HG03108 (cell line): ENCODE results near the gene C1QA.

Source experiments
- ATAC-seq: cut with Tn5 transposase; IDR thresholded peaks from one replicate; pipeline ENCODE4 v1.9.1; 2021; ENCODE audit warnings: moderate library complexity; ENCODE audit not compliant: unreplicated experiment

Gene C1QA

DNA sequence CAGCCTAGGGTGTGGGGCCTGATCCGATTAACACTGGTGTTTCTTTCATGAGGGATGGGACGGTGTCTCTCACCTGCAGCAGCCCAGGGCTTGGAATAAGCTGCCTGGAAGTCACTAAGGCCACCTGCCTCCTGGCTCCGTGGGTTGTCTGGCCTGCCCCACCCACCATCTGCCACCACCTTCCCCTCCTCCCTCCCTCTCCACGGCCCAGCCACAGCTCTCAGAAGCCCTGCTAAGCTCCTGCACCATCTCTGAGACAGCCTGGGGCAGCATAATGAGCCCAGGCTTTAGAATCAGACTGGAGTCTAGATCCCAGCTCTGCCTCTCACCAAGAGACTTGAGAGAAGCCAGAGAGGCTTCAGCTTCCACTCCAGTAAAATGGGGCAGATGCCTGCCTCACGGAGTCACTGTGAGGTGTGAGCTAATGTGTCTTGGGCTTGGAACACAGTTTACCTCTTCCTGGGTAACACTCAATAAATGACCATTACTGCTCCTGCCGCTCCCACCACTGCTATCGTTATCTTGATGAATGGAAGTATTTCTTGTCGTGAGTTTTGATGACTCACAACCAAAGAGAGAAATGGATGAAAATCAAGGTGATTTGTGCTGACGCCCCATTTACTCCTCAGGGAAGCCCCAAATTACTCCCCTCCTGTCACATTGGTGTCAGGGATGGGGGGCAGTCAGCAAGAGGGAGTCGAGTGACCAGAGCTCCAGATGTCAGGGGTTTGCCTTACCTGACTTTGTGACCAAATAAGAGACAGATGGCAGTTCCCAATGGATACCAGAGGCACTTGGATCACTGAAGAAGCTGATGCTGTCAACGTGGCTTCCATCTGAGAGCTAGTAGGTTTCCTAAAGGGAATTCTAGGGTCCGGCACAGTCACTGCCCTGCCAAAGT, 23.5 kb upstream of the C1QA start:
- no peak for ATAC-seq

DNA sequence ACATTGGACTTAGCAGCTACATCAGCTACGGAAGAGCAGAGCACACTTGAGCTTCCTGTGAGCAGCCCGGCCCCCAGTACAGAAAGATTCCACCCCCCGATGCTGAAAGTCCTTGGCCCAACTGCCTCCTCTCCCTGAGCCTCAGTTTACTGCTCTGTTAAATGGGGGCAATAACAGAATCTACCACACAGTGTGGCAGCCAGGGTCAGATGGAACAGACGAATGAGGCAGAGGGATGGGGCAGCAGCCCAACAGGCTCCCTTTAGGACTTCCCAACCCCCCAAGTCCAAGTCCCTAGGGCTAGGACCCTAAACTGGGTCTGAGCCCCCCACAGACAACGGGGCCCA, 22.9 kb upstream of the C1QA start:
- no peak for ATAC-seq

DNA sequence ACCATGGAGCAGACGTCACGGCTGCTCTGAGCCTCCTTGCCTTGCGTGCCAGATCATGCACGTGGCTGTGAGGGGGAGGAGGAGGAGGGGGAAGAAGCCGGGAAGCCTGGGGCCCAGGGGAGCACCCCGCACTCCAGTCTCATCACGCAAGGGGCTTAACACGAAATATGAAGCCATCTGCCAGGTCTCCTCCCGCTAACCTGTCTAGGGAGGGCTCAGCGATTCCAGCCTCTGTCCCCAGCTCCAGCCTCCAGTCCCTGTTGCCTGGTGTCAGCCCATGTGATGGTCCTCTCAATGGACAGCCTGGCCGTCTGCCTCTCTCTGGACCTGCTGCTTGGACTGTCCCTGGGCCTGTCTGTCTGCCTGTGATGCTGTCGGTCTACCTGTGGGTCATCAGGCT, 22.5 kb upstream of the C1QA start:
- no peak for ATAC-seq

GRCh38 chr1:22615886-22616285, 20.5 kb upstream of the C1QA start:
- ATAC-seq, result no peak

DNA sequence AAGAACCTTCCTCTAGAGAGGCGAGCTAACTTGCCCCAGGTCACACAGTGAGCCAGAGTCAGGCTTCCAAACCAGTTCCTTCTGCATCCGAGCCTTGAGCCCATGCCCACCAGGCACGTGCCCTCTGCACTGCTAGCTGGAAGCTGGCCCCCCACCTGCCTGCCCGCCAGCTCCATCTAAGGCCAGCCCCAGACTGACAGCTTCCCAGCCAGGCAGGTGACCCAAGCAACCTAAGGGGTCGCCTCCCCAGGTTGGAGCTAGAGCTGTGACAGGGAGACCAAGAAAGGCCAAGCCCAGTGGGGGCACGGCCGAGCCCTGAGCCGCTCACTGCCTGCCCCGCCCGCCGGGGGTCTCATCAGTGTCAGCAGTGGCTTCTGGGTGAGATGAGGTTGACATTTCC, 19.9 kb upstream of the C1QA start:
- no peak for ATAC-seq

DNA sequence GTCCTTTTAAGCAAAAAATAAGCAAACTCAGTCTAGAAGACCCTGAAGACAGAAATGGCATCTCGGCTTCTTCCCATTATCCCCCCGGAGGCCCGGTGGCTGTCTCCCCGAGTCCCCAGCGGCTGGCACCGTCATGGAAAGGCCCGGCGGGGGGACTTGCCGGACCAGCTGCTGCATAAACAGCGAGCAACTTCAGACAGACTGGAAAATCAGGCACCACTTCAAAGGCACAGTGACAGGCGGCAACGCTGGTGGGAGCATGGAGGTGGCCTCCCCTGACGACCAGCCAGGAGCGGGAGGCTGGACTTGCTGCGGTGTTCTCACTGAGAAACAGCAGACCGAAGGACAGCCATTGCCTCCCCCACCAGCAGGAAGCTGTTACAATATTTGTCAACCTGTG, 18.4 kb upstream of the C1QA start:
- no peak for ATAC-seq

DNA sequence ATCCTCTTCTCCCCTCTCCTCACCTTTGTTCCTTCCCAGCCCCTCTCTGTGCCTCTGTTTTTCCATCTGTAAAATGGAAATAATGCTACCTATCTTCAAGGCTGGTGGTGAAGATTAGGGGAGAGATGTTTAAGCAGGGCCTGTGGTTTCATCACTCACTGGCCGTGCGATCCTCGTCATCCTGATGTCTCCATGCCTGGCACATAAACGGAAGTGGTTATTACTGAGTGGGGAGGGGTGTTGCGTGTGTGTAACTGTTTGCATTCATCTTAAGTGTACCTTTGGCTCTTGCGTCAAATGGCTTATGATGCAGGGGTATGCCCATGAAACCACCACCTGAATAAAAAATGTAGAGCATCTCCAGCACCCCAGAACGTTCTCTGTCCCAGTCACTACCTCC, 17.2 kb upstream of the C1QA start:
- no peak for ATAC-seq

GRCh38 chr1:22619798-22620197, 16.6 kb upstream of the C1QA start:
- ATAC-seq, result no peak

- ATAC-seq, result no peak
Measured at GRCh38 chr1:22621761-22622160, 14.7 kb upstream of the C1QA start.

DNA sequence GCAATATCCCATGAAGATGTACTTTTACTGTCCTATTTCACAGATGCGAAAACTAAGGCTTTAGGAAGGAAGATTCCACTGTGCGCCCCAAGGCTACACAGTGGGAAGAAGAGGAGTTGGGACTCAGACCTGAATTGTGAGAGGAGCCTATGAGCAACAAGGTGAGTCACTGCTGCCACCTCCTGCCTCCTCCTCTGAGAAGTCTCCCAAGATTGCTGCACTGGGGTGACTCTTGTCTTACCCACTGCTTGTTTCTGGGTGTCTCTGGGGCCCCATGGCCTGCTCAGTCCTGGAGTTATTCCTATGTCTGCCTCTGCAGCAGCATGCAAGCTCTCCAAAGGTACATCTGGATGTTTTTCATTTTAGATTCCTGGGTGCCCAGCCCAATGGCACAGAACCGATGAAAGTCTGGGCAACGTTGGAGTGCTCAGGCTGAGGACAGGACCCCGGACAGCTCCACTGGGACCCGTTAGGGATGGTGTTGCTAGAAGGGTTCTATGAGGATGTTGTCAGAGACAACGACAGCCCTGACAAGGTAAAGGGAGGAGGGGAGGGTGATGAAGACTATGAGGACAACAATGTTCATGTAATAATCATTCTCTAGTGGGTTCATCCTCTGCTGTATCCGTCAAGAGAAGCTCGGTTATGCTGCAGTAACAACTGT, 11.0 kb upstream of the C1QA start:
- no peak for ATAC-seq

GRCh38 chr1:22626237-22627157, 9.9 kb upstream of the C1QA start:
- no peak for ATAC-seq

DNA sequence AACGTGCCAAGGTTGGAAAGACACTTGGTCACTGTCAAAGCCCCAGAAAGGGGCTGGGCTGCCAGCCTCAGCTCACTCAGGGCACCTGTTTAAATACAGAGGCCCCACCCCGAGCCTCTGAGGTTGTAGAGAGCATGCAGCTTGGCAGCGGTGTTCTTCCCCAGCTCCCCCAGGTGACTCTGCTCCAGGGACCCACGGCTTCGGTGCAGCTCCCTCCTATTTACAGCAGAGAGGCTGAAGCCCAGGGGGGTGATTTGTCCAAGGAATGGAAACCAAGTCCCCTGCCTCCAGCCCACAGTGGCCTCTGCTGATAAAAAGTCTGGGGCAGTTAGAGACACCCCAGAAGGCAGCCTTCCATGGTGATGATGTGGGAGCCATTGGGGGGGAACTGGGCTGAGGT, 9.1 kb upstream of the C1QA start:
- no peak for ATAC-seq

DNA sequence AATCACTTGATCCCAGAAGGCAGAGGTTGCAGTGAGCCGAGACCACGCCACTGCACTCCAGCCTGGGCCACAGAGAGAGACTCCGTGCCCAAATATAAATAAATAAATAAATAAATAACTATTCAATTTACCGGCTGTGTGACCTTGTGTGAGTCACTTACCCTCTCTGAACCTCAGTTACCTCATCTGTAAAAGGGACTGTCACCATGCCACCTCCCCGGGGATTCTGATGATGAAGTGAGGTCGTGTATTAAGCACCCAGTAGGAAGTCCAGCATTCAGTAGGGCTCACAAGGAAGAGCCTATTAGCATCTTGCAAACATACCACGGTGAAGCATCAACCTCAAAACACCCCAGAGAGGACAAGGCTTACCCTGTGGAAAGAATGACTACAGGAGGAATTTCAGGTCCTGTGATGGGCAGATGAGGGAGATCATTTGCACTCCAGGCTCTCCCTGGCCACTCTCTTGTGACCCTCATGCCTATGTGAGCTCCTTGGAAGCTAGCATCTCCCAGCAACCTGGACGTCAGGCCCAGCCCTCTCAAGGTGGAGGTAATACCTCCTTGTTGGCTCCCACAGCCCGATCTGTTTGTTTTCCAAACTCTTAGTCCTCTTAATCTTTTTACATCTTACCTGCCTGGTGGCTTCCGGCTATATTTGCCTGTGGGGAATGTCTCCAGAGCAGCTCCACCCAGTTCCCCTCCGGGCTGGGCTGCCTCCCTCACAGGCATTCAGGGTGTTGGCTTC, 7.6 kb upstream of the C1QA start:
- ATAC-seq, result no peak

GRCh38 chr1:22629886-22630285, 6.5 kb upstream of the C1QA start:
- ATAC-seq, result no peak

GRCh38 chr1:22633697-22634463, 2.5 kb upstream of the C1QA start:
- ATAC-seq, result no peak

DNA sequence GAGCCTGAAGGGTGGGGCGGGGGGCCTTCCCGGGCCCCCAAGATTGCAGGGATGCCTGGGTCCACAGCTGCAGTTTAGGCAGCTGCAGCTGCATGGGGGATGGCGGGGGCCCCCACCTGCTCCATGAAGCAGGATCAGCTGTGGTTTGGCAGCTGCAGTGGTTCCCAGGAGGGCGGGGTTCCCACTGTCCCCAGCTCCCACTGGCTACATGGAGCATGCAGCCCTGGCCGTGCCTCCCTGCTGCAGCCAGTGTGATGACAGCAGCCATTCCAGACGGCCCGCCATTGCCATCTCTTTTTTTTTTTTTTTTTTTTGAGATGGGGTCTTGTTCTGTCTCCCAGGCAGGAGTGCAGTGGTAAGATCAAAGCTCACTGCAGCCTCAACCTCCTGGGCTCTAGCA, 992 bp upstream of the C1QA start:
- no peak for ATAC-seq

GRCh38 chr1:22636927-22637326, 499 bp downstream of the C1QA start:
- ATAC-seq, result no peak

DNA sequence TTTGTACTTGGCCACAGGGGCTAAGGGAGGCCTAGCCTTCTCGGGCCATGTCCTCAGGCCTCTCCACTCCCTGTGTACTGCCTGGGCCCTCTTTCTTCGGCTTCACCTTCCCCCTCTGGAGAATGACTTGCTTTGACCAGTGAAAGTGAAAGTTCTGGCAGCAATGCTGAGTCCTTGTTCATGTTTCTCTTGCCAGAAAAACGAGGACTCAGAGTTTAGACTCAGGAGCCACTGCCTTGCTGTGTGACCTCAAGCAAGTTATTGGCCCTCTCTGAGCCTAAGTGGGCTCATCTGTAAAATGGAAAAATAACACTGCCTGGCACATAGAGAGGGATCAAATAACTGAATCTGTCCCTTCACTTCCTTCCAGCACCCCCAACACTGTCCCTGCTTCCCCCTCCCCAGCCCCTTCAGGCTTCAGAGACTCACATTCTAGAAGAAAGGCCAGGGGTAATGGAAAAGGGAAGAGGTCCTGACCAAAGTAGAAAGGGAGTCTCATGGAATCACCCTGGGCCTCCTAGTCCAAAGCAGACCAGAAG, 1.5 kb downstream of the C1QA start:
- no peak for ATAC-seq

- ATAC-seq, result no peak
Measured at GRCh38 chr1:22638476-22639234, 2.2 kb downstream of the C1QA start.
